Measurements from ENCODE around the gene RAP1B.
A peak's percentile ranks its signal among the peaks of the same experiment; 100 is the strongest.

RAP1B gene

DNA sequence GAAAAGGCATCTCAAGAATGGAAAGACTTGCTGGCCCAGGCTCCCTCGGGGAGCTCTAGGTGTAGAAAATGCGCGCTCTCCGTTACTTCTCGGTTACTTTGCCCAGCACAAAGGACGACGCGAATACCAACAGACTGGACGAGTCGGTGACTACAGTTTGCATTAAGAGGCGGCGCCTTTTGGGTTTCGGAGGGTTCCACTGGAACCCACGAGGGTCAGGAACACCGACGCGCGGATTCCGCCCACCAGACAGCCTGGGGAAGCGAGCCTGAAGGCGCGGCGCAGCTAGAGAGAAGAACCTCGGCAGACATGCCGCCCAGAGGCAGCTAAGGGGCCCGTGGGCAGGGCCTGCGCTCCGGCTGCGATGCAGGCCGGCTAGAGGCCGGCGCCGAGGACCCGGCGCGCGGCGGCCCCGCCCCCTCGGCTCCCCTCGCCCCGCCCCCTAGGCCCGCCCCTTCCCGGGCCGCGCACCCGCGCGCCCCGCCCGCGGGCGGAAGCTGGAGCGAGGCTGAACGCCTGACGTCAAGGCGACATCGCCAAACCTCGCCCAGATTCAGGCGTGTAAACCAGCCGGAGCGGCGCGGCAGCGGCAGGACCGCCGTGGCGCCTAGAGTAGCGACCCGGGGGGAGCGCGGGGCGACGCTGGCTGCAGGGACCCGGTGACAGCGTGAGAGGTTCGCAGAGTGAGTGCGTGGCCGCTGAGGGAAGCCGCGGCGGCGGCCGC is at the start of gene RAP1B:
Gene RAP1B, plus strand, starts transcription at position 530 of the 724 bp plus-strand sequence. CDS start 37,826 bp downstream, outside the sequence.
- DNase-seq = peak; percentile 86

DNA sequence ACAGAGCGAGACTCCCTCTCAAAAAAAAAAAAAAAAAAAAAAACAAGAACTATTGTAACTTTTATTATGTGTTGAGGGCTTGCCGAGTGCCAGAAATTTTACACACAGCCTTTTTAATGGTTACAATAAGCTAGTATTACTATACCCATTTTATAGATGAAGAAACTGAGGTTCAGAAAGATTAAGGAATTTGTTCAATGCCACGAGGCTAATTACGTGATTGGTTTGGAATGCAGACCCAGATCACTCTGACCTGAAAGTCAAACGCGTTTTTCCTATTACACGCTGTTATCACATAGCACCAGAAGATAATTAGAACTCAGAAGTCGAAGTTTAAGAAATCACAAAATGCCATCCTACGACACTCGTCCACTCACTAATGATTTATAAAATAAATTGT is 48.9 kb upstream of the RAP1B start:
- no peak for DNase-seq

DNA sequence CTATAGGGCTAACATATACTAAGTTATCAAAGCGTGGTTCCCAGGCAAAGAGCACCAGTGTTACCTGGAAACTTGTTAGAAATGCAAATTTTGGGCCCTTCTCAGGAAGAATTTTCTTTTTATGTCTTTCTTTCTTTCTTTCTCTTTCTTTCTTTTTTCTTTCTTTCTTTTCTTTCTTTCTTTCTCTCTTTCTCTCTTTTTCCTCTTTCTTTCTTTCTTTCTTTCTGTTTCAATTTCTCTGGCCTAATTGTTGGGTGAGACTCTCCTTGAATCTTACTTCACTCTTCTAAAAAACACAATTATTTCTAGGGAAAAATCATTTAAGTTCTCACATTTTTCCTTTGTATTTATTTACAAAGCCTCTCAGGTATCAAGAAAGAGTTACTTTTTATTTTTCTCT is 46.5 kb upstream of the RAP1B start:
- DNase-seq = no peak

DNA sequence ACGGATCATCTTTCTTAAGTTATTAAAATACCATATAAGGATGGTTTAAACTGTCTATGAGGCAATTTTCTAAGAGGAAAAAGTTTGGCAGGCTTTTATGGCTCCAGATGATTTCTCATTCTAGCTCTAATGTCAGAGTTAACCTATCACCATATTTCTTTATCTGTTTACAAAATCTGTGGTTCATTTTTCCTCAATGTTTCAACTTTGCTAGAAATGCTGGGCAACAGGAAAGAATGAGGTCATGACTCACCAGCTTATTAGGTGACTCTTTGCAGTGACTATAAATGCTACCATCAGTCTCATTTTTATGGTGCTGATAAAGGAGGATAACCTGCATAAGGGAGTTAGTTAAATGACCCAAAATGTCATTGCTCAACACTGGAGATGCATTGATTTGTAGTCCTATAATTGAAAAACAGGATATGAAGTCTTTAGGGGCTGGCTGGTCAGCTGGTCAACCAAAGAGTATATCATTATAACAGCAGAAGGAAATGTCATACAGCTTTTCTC is 45.3 kb upstream of the RAP1B start:
- DNase-seq = no peak

DNA sequence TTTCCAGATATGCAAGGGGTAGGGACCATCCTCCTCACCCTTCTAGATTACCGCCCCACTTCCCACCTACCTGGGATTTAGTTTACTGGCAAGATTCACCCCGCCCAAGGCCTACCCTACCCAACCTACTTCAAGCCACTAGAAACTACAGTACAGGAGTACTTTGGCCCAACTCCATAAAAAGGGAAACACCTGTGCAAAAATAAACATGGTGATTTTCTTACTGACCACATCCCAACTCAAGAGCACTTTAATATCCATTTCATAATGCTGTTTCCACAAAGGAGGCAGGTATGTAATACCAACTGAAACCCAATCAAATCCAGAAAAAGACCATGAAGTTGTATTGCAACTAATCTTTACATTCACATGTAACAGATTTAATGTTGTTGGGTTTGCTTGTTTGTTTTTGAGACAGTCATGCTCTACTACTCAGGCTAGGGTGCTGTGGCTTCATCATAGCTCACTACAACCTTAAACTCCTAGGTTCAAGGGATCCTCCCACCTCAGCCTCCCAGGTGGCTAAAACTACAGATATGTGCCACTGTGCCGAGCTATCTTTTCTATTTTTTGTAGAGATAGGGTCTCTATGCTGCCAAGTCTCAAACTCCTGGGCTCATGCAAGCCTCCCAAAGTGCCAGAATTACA is 41.7 kb upstream of the RAP1B start:
- DNase-seq = no peak

DNA sequence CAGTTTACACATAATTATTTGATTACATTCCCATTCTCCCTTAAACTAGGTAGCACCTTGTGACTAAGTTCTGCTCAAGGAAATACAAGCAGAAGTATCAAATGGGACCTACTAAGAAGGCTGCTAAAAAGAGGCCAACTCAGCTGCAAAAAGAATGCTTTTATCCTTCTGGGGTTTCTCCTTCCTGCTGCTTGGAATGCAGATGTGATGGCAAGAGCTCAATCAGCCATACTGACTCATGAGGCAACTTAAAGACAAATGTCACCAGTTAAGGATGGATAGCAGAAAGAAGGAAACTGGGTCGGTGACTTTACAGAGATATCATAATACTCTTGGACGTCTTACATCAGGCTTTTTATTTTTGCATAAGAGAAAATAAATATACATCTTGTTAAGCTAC is 38.0 kb upstream of the RAP1B start:
- DNase-seq = no peak

DNA sequence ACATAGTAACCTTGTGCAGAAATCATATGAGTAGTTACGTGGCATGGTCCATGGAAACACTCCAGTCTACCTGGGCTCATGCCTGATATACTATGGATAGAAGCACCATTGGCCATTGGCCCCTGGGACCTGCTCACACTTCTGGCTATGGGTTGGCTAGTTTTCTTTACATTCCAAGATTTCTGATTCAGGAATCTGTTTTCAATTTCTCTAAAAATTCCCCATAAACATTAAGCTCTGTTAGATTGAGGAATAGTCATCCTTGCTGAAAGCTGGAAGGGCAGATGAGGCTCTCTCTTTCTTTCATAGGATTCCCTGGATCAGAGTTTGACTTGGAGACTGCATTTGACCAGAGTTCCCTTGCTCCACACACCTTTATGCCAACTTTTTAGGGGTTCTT is 37.3 kb upstream of the RAP1B start:
- no peak for DNase-seq

DNA sequence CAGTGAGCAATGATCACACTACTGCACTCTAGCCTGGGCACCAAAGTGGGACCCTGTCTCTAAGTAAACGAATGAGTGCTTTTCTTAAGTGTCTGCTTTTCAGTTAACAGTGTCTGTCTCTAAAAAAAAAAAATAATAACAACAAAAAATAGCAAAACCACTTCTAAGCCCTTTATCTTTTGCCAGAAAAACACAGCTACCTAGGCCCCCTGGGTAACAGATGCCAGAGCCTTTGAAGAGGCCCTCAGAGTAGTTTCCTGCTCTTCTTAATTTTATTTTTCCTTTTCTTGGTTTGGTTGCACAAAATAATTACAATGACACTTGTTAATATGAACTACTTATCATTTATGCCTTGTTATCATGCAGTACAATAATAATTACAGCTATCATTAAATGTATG is 32.8 kb upstream of the RAP1B start:
- no peak for DNase-seq

DNA sequence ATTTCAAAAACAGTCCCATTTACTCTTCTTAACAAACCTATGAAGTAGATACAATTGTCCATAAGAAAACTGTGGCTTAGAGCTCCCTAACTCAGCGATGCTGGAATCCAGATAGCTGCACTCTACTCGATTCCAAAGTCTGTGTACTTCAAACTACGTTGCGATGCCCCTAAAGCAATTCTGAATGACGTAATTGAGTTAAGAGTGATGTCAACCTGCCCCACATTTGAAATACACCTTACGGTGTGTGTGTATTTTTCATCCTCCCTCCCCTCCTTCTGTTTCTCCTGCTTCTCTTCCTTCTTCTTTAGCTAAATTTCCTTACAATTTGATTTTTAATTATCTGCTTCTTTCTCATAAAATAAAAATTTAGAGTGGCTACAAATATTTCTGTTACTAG is 31.9 kb upstream of the RAP1B start:
- no peak for DNase-seq

DNA sequence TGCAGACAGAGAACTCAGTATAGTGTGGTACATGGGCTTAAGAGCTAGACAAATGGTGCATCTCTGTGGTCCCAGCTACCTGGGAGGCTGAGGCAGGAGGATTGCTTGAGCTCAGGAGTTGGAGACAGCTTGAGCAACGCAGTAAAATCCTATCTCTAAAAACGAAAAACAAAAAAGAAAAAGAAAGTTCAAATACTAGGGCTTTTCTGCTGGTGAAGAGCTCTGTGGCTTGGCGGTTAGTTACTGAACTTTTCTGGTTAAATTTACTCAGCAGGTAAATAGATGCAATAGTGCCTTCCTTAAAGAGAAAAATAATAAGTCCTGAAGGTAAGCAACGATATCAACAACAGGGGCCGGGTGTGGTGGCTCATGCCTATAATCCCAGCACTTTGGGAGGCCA is 31.4 kb upstream of the RAP1B start:
- no peak for DNase-seq

DNA sequence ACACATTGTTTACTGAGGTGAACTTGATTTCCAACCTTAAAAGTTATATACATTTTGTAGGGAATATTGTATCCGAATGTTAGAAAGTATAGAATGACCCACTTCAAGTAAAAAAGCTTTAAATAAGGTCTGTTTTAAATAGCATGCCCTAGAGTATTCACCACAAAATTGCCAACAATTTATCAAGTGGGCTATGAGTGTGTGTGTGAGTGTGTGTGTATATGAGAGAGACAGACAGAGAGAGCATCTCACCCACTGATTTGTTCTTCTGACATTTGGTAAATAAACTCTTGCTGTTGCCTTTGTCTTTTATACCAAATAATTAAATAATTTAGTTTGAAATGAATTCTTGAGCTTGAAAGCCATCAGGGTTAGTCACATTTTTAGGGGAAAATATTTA is 29.8 kb upstream of the RAP1B start:
- no peak for DNase-seq

DNA sequence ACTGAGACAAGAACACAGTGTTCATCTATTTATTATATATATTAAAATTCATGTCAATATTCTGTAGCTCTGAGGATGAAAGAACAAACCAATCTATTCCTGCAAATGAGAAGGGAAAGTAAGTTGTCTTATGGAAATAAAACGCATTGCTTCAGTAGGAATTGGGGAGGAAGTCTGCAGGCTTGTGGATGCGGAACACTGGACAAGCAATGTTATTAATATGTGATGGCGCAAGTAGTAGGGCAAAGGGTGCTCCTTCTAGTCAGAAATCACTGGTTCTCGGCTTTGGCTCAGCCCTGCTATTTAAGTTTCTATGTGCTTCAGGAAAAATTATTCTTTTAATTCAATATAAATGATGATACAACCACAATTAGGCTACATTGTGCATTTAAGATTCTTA is 28.8 kb upstream of the RAP1B start:
- DNase-seq = no peak

DNA sequence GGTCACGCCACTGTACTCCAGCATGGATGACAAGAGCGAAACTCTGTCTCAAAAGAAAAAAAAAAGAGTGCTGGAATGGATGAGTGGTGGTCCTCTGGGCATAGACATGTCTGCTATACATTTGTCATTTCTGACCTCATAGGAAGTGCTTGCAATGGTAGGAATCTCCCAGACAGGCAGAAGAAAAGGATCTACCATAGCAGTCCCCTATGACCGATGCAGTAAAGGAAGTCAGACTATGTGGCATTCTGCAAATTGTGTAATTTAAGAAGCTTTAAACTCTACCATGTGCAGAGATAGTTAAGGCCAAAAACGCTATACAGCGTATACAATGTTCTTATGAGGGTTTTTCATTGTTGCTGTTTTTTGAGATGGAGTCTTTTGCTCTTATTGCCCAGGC is 24.7 kb upstream of the RAP1B start:
- DNase-seq = no peak

DNA sequence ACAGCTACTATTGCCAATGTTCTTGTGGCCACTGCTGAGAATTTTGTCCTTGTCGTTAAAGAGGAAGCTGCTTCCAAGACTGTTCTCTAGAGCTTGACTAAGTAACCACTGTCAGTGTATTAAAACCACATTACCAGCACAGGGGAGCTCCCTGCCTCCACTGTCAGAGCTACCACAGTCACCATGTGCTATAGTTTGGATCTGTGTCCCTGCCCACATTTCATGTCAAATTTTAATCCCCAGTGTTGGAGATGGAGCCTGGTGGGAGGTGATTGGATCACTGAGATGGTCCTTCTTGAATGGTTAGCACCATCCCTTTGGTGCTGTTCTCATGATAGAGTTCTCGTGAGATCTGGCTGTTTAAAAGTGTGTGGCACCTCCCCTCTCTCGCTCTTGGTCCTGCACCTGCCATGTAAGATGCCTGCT is 23.2 kb upstream of the RAP1B start:
- DNase-seq = peak; percentile 10

DNA sequence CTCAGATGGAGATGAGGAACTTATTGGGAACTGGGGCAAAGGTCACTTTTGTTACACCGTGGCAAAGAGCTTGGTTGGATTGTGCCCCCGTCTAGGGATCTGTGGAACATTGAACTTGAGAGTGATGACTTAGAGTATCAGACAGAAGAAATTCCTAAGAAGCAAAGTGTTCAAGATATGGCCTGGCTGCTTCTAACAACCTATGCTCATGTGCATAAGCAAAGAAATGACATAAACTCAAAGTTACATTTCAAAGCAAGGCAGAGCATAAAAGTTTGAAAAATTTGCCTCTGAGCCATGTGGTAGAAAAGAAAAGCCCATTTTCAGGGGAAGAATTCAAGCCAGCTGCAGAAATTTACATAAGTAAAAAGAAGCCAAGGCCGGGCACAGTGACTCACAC is 21.5 kb upstream of the RAP1B start:
- no peak for DNase-seq

DNA sequence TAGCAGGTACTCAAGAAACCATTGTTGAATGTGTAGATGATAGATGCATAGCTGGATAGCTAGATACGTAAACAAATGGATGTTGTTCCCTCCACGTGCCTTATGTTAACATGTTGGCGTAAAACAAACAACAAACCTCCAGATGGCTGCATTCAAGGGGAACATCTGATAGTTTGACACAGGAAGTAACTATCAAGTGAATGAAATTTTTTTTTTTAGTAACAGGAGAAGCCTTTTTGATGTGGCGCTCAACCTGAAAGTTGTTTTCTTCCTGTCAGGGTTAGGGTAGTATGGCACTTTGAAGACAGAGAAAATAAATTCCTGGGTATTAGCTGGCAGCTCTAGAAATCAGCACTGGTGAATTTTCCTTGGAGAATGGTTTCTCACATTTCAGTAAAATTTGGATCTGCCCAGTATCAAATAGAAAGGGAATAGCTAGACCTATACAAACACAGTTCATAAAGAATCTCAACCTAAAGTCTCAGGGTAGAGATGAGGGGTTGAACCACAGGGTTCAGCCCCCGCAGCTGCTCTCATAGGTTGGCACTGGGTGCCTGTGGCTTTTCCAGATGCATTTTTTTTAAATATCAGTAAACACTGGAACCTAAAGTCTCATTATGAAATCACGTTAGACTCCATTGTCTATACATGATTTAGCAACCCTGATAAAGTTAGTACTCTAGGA is 18.8 kb upstream of the RAP1B start:
- no peak for DNase-seq

DNA sequence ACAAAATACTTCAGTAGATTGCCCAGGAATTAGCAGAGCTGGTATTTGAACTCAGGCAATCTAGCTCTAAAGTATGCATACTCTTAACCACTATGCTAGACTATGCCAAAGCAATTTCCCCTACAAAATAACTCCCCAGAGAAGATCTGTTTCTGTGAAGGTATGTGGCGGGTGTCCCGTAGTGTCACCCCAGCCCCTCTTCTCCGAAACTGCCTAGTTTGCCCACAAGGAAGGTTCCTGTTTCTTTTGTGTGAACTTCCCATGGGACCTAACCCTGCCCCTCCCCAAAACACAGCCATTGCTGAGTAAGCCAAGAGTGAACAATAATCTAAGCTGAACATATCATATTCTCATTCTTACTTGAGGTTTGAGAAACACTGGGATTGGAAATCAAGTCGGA is 15.5 kb upstream of the RAP1B start:
- DNase-seq = no peak

DNA sequence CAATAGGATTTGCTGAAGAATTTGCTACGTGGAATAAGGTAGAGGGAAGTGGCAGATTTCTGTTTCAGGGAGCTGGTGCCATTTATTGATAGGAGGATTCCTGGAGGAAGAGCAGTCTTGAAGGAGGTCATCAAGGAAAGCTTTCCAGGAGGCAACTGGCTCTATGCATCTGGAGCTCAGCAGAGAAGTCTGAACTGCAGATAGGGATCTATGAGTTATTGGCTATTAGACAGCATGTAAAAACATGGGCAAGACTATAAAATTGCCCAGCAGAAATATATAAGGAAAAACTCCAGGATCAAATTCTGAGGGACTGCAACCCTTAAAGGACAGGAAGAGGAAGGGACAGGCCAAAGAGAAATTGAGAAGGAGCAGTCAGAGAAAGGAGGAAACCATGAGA is 8.9 kb upstream of the RAP1B start:
- no peak for DNase-seq

DNA sequence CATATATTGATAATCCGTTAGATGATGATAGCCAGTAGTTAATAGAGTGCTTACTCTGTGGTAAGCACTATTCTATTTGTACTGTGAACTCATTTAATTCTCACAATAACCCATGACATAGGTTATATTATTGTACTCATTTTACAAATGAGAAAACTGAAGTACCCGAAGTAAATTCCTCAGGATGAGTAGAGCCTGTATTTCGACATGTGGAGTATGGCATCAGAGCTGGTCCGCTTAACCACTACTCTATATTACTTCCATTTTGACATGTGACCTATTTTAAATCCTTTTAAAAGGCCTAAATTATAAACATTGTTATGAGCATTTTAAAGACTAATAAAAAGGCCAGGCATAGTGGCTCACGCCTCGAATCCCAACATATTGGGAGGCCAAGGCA is 8.0 kb upstream of the RAP1B start:
- DNase-seq = no peak

DNA sequence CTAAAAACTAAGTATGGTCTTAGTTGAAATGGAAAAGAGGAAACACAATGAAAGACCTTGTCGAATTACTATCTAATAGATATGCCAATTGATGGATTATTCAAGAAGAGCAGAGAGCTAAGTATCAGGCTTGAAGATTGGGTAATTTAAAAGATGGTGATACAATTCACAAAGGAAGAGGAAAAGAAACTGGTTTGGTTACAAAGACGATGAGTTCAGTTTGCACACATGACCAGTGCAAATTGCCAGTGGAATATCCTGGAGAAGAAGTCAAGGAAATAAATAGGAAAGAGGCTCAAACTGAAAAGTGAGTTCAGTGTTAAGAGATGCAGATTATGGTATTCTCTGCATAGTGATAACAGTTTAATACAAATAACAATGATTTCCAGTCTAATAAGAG is 2.5 kb upstream of the RAP1B start:
- DNase-seq = no peak

DNA sequence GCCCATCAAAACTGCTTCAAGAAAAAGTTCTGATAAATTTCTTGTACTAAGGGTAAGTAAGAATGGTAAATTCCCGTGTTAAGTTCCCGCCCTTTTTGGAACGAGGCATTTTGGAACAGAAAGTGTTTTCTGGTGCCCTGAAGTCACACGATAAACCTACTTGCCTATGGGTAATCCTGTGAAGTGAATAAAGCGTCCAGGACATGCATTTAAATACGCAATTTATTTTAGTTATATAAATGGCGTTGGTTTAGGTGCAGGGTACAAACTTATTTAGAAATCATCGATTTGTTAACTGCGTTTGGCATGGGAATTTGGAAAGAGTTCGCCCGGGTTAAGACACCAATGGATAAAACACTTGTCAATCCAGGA is 715 bp upstream of the RAP1B start:
- no peak for DNase-seq

DNA sequence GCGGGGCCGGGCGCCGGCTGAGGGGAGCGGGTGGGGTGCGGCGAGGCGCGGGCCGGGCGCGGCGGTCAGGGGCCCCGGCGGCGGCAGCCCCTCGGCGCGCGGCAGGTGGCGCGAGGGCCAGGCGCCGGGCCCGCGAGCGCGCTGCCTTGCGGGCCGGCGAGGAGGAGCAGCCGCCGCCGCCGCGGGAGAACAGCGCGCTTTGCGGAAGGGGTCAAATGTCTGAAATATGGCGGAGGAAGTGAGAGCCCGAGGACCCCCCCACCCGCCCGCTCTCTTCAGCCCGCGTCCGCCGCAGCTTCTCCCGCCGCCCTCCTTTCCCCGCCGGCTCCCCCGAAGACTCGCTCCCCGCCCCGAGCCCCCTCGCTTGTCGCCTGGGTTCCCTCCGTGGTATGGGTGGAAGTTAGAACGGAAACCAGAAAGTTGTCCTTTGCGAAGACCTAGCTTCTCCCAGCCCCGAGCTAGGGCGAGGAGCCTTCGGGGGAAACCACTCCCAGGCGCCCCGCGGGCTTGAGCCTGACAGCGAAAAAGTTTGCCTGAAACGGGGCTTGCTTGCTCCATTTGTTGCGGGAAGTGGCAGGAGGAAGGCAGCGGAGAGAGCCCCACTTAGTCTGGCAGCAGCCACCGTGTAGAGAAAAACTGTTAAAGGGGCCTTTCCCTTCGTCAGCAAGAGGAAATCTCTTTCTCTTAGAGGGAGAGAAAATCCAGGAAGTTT is 551 bp downstream of the RAP1B start:
- peak; percentile 35 for DNase-seq

DNA sequence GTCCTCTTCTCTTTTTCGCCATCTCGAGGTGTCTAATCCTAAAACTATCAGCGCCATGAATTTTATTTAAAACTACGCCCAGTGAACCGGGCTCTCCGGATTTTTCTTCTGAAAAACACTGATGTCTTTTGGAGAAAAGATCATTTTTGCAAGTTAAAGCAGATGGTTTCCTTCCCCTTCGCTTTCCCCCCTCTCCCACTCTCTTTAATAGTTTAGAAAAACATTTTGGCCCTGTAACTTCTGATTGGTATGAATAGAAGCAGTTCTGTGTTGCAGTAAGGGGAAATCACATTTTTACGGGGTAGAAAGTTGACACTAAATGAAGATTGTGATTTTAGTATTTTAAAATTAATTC is 1.1 kb downstream of the RAP1B start:
- DNase-seq = no peak

DNA sequence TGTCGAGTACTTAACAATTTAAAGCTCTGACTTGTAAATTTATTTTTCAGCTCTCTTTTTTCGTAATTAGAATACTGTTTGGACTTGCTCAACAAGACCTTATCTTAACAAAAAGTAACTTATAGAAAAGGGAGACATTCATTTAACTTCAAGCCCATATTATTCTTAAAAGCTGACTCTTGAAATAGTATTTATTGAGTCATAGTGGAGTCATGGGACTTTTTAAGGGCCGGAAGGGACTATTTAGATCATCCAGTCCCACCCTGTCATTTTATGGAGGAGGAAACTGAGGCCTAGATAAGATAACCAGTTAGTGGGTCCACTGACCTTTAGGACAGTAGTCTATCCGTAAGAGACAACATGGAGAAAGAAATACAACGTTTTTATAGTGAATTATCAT is 1.5 kb downstream of the RAP1B start:
- no peak for DNase-seq
